ENCODE results near the gene MPND.

Gene MPND

DNA sequence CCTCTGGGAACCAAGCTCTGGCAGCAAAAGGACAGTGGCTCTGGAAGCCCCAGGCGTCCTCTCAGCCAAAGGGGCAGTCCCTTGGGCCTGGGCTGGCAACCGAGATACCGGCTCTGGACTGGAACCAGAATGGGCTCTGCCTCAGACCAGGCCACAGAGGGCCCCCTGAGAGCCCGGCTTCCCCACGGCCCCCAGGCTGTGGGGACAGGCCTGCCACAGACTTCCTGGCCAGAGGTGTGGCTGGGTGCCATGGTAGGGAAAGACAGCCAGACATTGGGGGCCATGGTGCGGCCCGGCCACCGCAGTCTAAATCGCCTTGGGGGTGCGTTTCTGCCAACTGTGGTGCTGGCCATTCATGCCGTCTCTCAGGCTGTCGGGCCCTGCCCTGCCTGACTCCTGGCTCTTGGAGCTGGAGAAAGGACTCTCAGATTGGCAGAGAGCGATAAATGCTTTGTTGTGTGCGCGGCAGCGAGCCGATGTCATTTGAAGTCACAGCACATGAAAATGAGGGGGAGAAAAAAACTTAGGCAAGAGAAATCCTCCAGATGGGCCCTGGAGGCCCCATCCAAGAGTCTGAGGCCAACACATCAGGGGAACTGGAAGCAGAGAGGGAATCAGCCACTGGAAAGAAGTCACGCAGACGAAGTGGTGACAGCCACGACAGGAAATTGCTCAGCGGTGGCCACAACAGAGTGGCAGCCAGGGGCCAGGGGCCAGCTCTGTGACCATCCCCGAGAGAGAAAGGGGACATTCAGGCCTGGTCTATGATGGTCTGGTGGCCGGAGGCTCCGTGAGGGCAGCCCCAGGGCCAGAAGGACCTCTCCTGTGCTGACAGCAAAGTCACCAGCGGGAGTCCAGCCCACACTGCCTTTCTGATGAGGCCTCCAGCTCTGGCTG, 30.5 kb downstream of the MPND start:
- H3K4me3 ChIP-seq (ENCODE audit: control insufficient read depth, low read depth, low read length): no peak overlapping the region
- TF ChIP-seq CTCF (IDR thresholded peaks at IDR 0.05; ENCODE audit: control insufficient read depth, insufficient read depth, low read depth, low read length, missing control alignments): no peak
- DNase-seq (ENCODE audit: low read depth): no peak

- peak; percentile 12 for TF ChIP-seq CTCF (IDR thresholded peaks at IDR 0.05; ENCODE audit: control insufficient read depth, insufficient read depth, low read depth, low read length, missing control alignments)
- DNase-seq (ENCODE audit: low read depth): peak; percentile 44
- no peak overlapping the region for H3K4me3 ChIP-seq (ENCODE audit: control insufficient read depth, low read depth, low read length)
These were observed 31.3 kb downstream of the MPND start for GRCh38 chr19:4374498-4375163.

- H3K4me3 ChIP-seq (ENCODE audit: control insufficient read depth, low read depth, low read length): no peak overlapping the region
- TF ChIP-seq CTCF (IDR thresholded peaks at IDR 0.05; ENCODE audit: control insufficient read depth, insufficient read depth, low read depth, low read length, missing control alignments): peak; percentile 62
- peak; percentile 49 for DNase-seq (ENCODE audit: low read depth)
These were observed 32.0 kb downstream of the MPND start for GRCh38 chr19:4375164-4376027.

- no peak for DNase-seq (ENCODE audit: low read depth)
- H3K4me3 ChIP-seq (ENCODE audit: control insufficient read depth, low read depth, low read length): no peak overlapping the region
- TF ChIP-seq CTCF (IDR thresholded peaks at IDR 0.05; ENCODE audit: control insufficient read depth, insufficient read depth, low read depth, low read length, missing control alignments): no peak
These were observed 32.8 kb downstream of the MPND start for GRCh38 chr19:4376028-4376670.

DNA sequence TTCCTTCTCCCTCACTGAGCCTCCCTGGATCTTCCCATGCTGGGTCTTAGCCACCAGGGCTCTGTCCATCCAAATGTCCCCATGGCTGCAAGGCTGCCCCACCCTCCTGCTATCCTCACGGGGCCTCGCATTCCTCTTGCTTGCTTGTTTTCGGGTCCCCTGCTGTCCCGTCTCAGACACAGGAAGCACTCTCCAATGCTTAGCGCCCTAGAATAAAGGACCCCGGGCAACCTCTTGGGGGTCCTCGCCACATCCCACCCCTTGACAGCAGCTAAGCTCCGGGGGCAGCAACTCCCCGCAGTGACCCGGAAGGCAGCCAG, 33.3 kb downstream of the MPND start:
- no peak overlapping the region for H3K4me3 ChIP-seq (ENCODE audit: control insufficient read depth, low read depth, low read length)
- no peak for TF ChIP-seq CTCF (IDR thresholded peaks at IDR 0.05; ENCODE audit: control insufficient read depth, insufficient read depth, low read depth, low read length, missing control alignments)

More for the DNA sequence above, 33.3 kb downstream of the MPND start:
- DNase-seq (ENCODE audit: low read depth): no peak
